GM18867 (cell line): ENCODE data around the gene CD72.
A peak's percentile ranks its signal among the peaks of the same experiment; 100 is the strongest.
"Not testable (repeated sequence)": the region's sequence is repeated elsewhere in the genome, so short reads cannot be mapped to it uniquely, and the experiment has no call there.

Experiments
- ATAC-seq: cut with Tn5 transposase; IDR thresholded peaks from one replicate; pipeline ENCODE4 v1.9.1; 2021; ENCODE audit warnings: mild to moderate bottlenecking, moderate library complexity; ENCODE audit not compliant: unreplicated experiment

The CD72 gene

GRCh38 chr9:35618854-35619799, 914 bp upstream of the CD72 start:
- ATAC-seq, result peak; percentile 51

GRCh38 chr9:35617548-35617947, 665 bp downstream of the CD72 start:
- ATAC-seq, result no peak

- ATAC-seq, result peak; percentile 34
These were observed 1.3 kb downstream of the CD72 start for GRCh38 chr9:35616681-35617459.

GRCh38 chr9:35615981-35616680, 2.1 kb downstream of the CD72 start:
- no peak for ATAC-seq

GRCh38 chr9:35612843-35613242, 5.4 kb downstream of the CD72 start:
- no peak for ATAC-seq

- ATAC-seq, result not testable (repeated sequence)
These were observed 6.1 kb downstream of the CD72 start for GRCh38 chr9:35612066-35612465.

- peak; percentile 68 for ATAC-seq
These were observed 6.9 kb downstream of the CD72 start for GRCh38 chr9:35611230-35611797.

- no peak for ATAC-seq
These were observed 8.4 kb downstream of the CD72 start for GRCh38 chr9:35609820-35610163.

- no peak for ATAC-seq
These were observed 9.0 kb downstream of the CD72 start for GRCh38 chr9:35609001-35609819.

- no peak for ATAC-seq
These were observed 10.0 kb downstream of the CD72 start for GRCh38 chr9:35608221-35608620.

GRCh38 chr9:35606726-35607125, 11.5 kb downstream of the CD72 start:
- no peak for ATAC-seq

GRCh38 chr9:35606138-35606504, 12.1 kb downstream of the CD72 start:
- no peak for ATAC-seq

GRCh38 chr9:35605351-35606137, 12.7 kb downstream of the CD72 start:
- ATAC-seq, result peak; percentile 19

GRCh38 chr9:35604578-35605350, 13.4 kb downstream of the CD72 start, which contains the start of gene TESK1:
TSS of gene TESK1 (plus strand) at chr9:35605262. CDS start at chr9:35605620, 358 bp downstream.
- ATAC-seq, result peak; percentile 46

GRCh38 chr9:35603986-35604577, 14.1 kb downstream of the CD72 start:
- ATAC-seq, result peak; percentile 80

GRCh38 chr9:35603506-35603985, 14.7 kb downstream of the CD72 start:
- ATAC-seq, result no peak

GRCh38 chr9:35599763-35600604, 18.2 kb downstream of the CD72 start:
- ATAC-seq, result no peak
